Esophagus muscularis mucosa (tissue), 3 donors: ENCODE data around the gene SLC5A1.

ENCODE experiments used
- CTCF ChIP-seq, 3 experiments: fragments of 200-600 bp in 2 of 3; fragments of 450-650 bp in 1 of 3; sonication (generic) in 2 of 3; IDR thresholded peaks; one replicate each; pipeline ENCODE4 v1.5.1; 2017 to 2019; ENCODE audit warnings: antibody characterized with exemption in 3 of 3, mild to moderate bottlenecking in 2 of 3, moderate library complexity in 1 of 3
- POLR2A ChIP-seq: fragments of 450-650 bp; IDR thresholded peaks from one replicate; pipeline ENCODE4 v1.6.1; 2017; ENCODE audit warnings: antibody characterized with exemption, moderate library complexity, mild to moderate bottlenecking, low read depth
- POLR2AphosphoS5 ChIP-seq, 2 donors: sonication (generic); formaldehyde crosslinking; IDR thresholded peaks; one replicate each; pipeline ENCODE4 v1.6.1; 2017; ENCODE audit warnings: antibody characterized with exemption in 2 of 2

- TF ChIP-seq CTCF (IDR thresholded peaks at IDR 0.05), result no peak
- TF ChIP-seq POLR2A, result no peak
- TF ChIP-seq POLR2AphosphoS5 (IDR thresholded peaks at IDR 0.05), result no peak
These were observed 69.3 kb downstream of the SLC5A1 start for GRCh38 chr22:32112380-32112779.
